ENCODE data around the gene RANBP3. TPM values are rescaled to one million over a fixed set of nuclear protein-coding genes. Genes with fewer than 3 reads are reported as not detected.
"Not testable (repeated sequence)": the region's sequence is repeated elsewhere in the genome, so short reads cannot be mapped to it uniquely, and the experiment has no call there.

The RANBP3 gene
- total and polyA plus RNA-seq, 4 donors = 33.6 to 67.7 (median 54.9) TPM

DNA sequence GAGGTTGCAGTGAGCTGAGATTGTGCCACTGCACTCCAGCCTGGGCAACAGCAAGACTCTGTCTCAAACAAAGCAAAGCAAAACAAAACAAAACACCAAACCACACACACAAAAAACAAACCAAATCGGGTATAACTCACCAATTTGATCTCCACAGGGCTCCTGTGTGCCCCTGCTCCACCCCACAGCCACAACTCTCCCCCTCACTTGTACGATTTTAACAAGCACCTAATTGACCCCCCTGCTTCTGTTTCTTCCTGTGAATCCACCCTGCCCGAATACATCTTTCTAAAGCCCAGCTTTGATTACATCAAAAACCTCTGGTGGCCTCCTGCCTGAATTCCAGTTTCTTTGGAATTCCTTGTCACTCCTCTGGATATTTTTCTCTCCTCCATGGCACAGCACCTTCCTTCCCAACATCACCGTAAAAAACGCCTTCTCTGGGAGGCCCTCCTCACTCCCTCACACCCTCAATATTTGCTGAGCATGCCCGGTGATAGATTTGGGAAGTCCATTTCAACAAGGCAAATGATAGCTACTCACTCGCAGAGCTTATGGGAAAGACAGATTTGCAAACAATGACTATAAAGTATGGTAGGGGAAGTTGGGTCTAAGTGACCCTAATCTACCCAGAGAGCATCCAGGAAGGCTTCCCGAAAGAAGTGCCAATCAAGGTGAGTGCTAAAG lies 11.6 kb upstream of the RANBP3 start:
- H3K36me3 ChIP-seq (ENCODE audit: control insufficient read depth in 4 of 4, insufficient read depth in 4 of 4, low read length in 4 of 4) = peaks cover 0 to 5% (median 0%) of the 10 kb centered on the region in 4 donors
- H3K27me3 ChIP-seq (ENCODE audit: control insufficient read depth in 3 of 3, insufficient read depth in 3 of 3, low read length in 2 of 3) = no peaks in the 10 kb centered on the region
- no peaks in the 10 kb centered on the region for H3K9me3 ChIP-seq (ENCODE audit: control insufficient read depth in 4 of 4, insufficient read depth in 3 of 4, low read length in 3 of 4)
- WGBS, 2 donors = 75 to 80% methylated on average over 8 of the region's 8 CpGs
- no peak overlapping the region for H3K27ac ChIP-seq (ENCODE audit: low read depth in 1 of 2, low read length in 1 of 2)
- ATAC-seq (ENCODE audit: insufficient read depth, low FRiP score) = no peak
- TF ChIP-seq, protein P1, sequence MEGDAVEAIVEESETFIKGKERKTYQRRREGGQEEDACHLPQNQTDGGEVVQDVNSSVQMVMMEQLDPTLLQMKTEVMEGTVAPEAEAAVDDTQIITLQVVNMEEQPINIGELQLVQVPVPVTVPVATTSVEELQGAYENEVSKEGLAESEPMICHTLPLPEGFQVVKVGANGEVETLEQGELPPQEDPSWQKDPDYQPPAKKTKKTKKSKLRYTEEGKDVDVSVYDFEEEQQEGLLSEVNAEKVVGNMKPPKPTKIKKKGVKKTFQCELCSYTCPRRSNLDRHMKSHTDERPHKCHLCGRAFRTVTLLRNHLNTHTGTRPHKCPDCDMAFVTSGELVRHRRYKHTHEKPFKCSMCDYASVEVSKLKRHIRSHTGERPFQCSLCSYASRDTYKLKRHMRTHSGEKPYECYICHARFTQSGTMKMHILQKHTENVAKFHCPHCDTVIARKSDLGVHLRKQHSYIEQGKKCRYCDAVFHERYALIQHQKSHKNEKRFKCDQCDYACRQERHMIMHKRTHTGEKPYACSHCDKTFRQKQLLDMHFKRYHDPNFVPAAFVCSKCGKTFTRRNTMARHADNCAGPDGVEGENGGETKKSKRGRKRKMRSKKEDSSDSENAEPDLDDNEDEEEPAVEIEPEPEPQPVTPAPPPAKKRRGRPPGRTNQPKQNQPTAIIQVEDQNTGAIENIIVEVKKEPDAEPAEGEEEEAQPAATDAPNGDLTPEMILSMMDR (IDR thresholded peaks at IDR 0.05; ENCODE audit: control extremely low read depth, extremely low read depth) = no peak
- H3K4me1 ChIP-seq (ENCODE audit: control insufficient read depth in 5 of 5, insufficient read depth in 5 of 5, low read length in 5 of 5) = peaks cover 0 to 39% (median 12%) of the 10 kb centered on the region in 5 donors
- H3K9ac ChIP-seq (ENCODE audit: insufficient read depth in 1 of 2, low read length in 2 of 2) = no peak overlapping the region
- DNase-seq = no peak
- H3K4me3 ChIP-seq = no peak overlapping the region

DNA sequence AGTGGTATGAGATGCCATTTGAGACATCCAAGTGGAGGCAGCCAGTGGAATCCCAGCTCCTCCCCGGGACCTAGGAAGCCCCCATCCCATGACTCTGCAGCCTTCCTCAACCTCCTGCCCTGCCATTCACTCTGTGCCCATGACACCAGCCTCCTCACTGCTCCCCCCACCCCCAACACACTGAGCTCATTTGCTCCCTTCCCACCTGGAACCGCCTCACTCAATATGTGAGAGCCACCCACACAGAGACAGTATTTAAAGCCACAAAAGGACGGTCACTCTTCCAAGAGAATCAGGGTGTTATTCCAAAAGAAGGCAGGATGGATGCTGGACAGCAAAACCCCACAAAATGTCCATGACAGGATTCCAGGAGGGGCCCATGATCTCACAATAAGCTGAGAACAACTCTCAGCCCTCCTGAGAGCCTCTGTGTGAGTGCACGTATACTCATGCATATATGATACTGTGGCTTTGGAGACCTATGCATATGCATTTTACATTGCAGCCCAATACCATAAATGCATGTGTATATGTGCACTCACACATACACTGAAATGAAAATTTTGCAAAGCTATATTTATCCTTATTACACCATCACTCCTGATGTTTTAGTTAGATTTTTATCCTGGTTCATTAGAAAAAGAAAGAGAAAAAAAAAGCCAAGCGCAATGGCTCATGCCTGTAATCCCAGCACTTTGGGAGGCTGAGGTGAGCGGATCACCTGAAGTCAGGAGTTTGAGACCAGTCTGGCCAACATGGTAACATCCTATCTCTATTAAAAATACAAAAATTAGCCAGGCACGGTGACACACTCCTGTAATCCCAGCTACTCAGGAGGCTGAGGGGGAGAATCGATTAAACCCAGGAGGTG lies 10.8 kb upstream of the RANBP3 start:
- Histone ChIP-seq H3K36me3 (ENCODE audit: control insufficient read depth in 4 of 4, insufficient read depth in 4 of 4, low read length in 4 of 4) (peaks cover 0 to 5% (median 0%) of the 10 kb centered on the region in 4 donors), H3K9me3 (ENCODE audit: control insufficient read depth in 4 of 4, insufficient read depth in 3 of 4, low read length in 3 of 4) (no peaks in the 10 kb centered on the region), H3K4me1 (ENCODE audit: control insufficient read depth in 5 of 5, insufficient read depth in 5 of 5, low read length in 5 of 5) (peaks cover 0 to 36% (median 11%) of the 10 kb centered on the region in 5 donors), H3K9ac (ENCODE audit: insufficient read depth in 1 of 2, low read length in 2 of 2) (no peak overlapping the region), H3K27me3 (ENCODE audit: control insufficient read depth in 3 of 3, insufficient read depth in 3 of 3, low read length in 2 of 3) (no peaks in the 10 kb centered on the region), H3K4me3 (no peak overlapping the region), H3K27ac (ENCODE audit: low read depth in 1 of 2, low read length in 1 of 2) (no peak overlapping the region)
- 86 to 92% methylated on average over 8 of the region's 8 CpGs for WGBS, 2 donors
- ATAC-seq (ENCODE audit: insufficient read depth, low FRiP score) = no peak
- TF ChIP-seq, protein P1 (IDR thresholded peaks at IDR 0.05; ENCODE audit: control extremely low read depth, extremely low read depth) = no peak
- peak in 1 of 3 donors; percentile 45 for DNase-seq

DNA sequence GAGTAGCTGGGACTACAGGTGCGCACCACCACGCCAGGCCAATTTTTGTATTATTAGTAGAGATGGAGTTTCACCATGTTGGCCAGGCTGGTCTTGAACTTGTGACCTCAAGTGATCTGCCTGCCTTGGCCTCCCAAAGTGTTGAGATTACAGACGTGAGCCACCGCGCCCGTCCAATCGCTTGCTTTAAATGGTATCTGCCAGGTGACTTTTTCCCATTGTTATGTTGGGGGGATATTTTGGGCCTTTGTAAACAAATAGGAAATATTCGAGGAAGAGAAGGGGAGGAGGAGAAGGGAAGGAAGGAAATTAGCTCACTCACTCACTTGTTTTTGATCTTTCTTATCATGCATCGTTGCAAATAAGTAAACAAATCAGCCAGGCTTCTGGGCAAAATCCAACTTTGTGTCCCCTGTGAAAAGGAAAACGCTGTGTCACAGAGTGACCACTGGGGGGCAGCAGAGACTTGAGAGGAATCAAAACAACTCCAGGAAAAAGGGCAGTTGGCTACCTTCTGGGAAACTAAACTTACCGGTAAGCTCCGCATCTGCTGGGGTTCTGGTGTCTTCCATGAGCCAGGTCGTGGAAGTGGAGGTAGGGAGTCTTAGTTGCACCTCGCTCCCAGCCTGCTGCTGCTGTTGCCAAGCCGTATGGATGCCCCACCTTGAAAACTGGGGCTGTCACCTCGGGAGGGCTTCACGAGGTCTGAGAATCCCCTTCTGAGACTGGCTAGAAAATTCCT lies 9.3 kb upstream of the RANBP3 start:
- 22 to 31% methylated on average over 17 of the region's 17 CpGs for WGBS, 2 donors
- peak overlapping the region in 1 of 2 donors; percentile 63 for H3K9ac ChIP-seq (ENCODE audit: insufficient read depth in 1 of 2, low read length in 2 of 2)
- no peak overlapping the region for H3K4me3 ChIP-seq
- DNase-seq = peak; percentile 90 to 95 (median 94)
- H3K27ac ChIP-seq (ENCODE audit: low read depth in 1 of 2, low read length in 1 of 2) = peak overlapping the region in 1 of 2 donors; percentile 70
- no peaks in the 10 kb centered on the region for H3K27me3 ChIP-seq (ENCODE audit: control insufficient read depth in 3 of 3, insufficient read depth in 3 of 3, low read length in 2 of 3)
- H3K9me3 ChIP-seq (ENCODE audit: control insufficient read depth in 4 of 4, insufficient read depth in 3 of 4, low read length in 3 of 4) = no peaks in the 10 kb centered on the region
- no peaks in the 10 kb centered on the region for H3K36me3 ChIP-seq (ENCODE audit: control insufficient read depth in 4 of 4, insufficient read depth in 4 of 4, low read length in 4 of 4)
- H3K4me1 ChIP-seq (ENCODE audit: control insufficient read depth in 5 of 5, insufficient read depth in 5 of 5, low read length in 5 of 5) = peaks cover 0 to 34% (median 8%) of the 10 kb centered on the region in 5 donors
- no peak for ATAC-seq (ENCODE audit: insufficient read depth, low FRiP score)
- TF ChIP-seq, protein P1 (IDR thresholded peaks at IDR 0.05; ENCODE audit: control extremely low read depth, extremely low read depth) = peak; percentile 88

DNA sequence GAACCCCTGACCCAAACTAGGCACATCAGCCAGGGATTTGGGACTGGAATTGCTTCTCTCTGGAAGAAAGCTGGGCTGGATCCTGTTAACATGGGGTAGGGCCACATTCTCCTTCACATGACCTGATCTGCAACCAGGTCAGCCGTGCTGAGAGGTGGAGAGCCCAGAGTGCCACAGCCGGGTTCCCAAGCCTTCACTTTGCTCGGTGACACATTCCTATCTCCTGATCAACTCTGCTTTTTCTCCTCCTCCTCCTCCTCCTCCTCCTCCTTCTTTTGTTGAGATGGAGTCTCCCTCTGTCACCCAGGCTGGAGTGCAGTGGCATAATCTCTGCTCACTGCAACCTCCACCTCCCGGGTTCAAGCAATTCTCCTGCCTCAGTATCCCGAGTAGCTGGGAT lies 7.9 kb upstream of the RANBP3 start:
- not testable (repeated sequence) for H3K27ac ChIP-seq (ENCODE audit: low read depth in 1 of 2, low read length in 1 of 2); H3K36me3 ChIP-seq (ENCODE audit: control insufficient read depth in 4 of 4, insufficient read depth in 4 of 4, low read length in 4 of 4); H3K9me3 ChIP-seq (ENCODE audit: control insufficient read depth in 4 of 4, insufficient read depth in 3 of 4, low read length in 3 of 4); ATAC-seq (ENCODE audit: insufficient read depth, low FRiP score); H3K4me3 ChIP-seq; DNase-seq; H3K9ac ChIP-seq (ENCODE audit: insufficient read depth in 1 of 2, low read length in 2 of 2); H3K27me3 ChIP-seq (ENCODE audit: control insufficient read depth in 3 of 3, insufficient read depth in 3 of 3, low read length in 2 of 3)
- 88 to 96% methylated on average over 5 of the region's 5 CpGs for WGBS, 2 donors
- H3K4me1 ChIP-seq (ENCODE audit: control insufficient read depth in 5 of 5, insufficient read depth in 5 of 5, low read length in 5 of 5) = peaks cover 0 to 34% (median 5%) of the 10 kb centered on the region in 5 donors

Measured in lung (tissue), 12 donors.